CD4-positive, alpha-beta T cell (primary cell): ENCODE measurements around the gene AUTS2. TPM values are rescaled to one million over a fixed set of nuclear protein-coding genes. Genes with fewer than 3 reads are reported as not detected.

ENCODE experiments used
- ATAC-seq: fragments of 200-7000 bp; cut with Tn5 transposase; one replicate; pipeline ENCODE4 v1.10.0; 2022; ENCODE audit warnings: mild to moderate bottlenecking; ENCODE audit not compliant: poor library complexity
- CTCF ChIA-PET: fragments of 350-600 bp; sonication (Branson Sonifier 250); formaldehyde crosslinking; loops from one replicate; lab custom pipeline; 2021; ENCODE audit warnings: antibody characterized with exemption, inconsistent platforms; lab: Charles Lee
- POLR2A ChIA-PET: fragments of 350-600 bp; sonication (Branson Sonifier 250); formaldehyde crosslinking; loops from one replicate; lab custom pipeline; 2021; ENCODE audit warnings: antibody characterized with exemption, inconsistent platforms; lab: Charles Lee
- DNase-seq, 14 experiments: peaks; one replicate each; pipeline ENCODE4 v3.0.0-alpha.2; 2013 to 2020; ENCODE audit warnings: mixed read lengths in 2 of 14
- H3K27ac ChIP-seq, 2 donors: one replicate each; pipeline versions ENCODE4 v1.5.1 to v1.7.0; 2013; ENCODE audit warnings: low read length in 2 of 2, low read depth in 1 of 2, mild to moderate bottlenecking in 1 of 2
- H3K27me3 ChIP-seq, 2 experiments: 1 replicate in 1 of 2; 2 replicates in 1 of 2; pipeline versions ENCODE4 v1.6.1 to v1.7.0; 2013; ENCODE audit warnings: low read length in 2 of 2, control low read depth in 1 of 2, mild to moderate bottlenecking in 1 of 2, moderate library complexity in 1 of 2; ENCODE audit not compliant: insufficient read depth in 2 of 2, control insufficient read depth in 1 of 2
- H3K36me3 ChIP-seq: one replicate; pipeline ENCODE4 v1.6.1; 2013; ENCODE audit warnings: low read length, control low read depth; ENCODE audit not compliant: insufficient read depth
- H3K4me1 ChIP-seq: one replicate; pipeline ENCODE4 v1.6.1; 2013; ENCODE audit warnings: low read length, control low read depth; ENCODE audit not compliant: insufficient read depth
- H3K4me3 ChIP-seq: one replicate; pipeline ENCODE4 v1.5.1; 2013; ENCODE audit warnings: mild to moderate bottlenecking, low read length, moderate library complexity
- H3K9me3 ChIP-seq, 2 experiments: 1 replicate in 1 of 2; 2 replicates in 1 of 2; pipeline versions ENCODE4 v1.6.1 to v1.7.0; 2013; ENCODE audit warnings: low read length in 2 of 2, mild to moderate bottlenecking in 2 of 2, control low read depth in 1 of 2, moderate library complexity in 1 of 2; ENCODE audit not compliant: control insufficient read depth in 1 of 2, insufficient read depth in 1 of 2
- H3K27ac Mint-ChIP-seq: one replicate; pipeline ENCODE4 v1.8.0; 2020; ENCODE audit warnings: mixed read lengths
- H3K27me3 Mint-ChIP-seq: one replicate; pipeline ENCODE4 v1.8.0; 2021; ENCODE audit warnings: mixed read lengths
- H3K36me3 Mint-ChIP-seq: one replicate; pipeline ENCODE4 v1.8.0; 2021; ENCODE audit warnings: low read depth, mixed read lengths
- H3K4me1 Mint-ChIP-seq: one replicate; pipeline ENCODE4 v1.8.0; 2021; ENCODE audit warnings: low read depth, mixed read lengths
- H3K4me3 Mint-ChIP-seq: one replicate; pipeline ENCODE4 v1.8.0; 2020; ENCODE audit warnings: mild to moderate bottlenecking, mixed read lengths
- H3K9me3 Mint-ChIP-seq: one replicate; pipeline ENCODE4 v1.8.0; 2020; ENCODE audit warnings: mixed read lengths
- CTCF ChIP-seq: fragments of 200-600 bp; IDR thresholded peaks from one replicate; pipeline ENCODE4 v1.8.0; 2022; ENCODE audit warnings: antibody characterized with exemption, mild to moderate bottlenecking
- intact Hi-C, 2 experiments: fragments of 100-400 bp; cut with DNase I in 1 of 2; cut with micrococcal nuclease in 1 of 2; formaldehyde crosslinking; loops; one replicate each; pipeline versions ENCODE4 v1.15.1 to v1.9.0; 2023 to 2025; cut with DNase I, micrococcal nuclease
- total RNA-seq, 174 experiments: library from RNA in 2 of 174; stranded (reverse) in 2 of 174; gene quantifications; one replicate each; pipeline ENCODE4 v1.2.3 and lab custom pipeline; 2021 to 2026

Gene AUTS2
- total RNA-seq, 2 experiments from 2014 or later, result 43.6 to 47.6 TPM

GRCh38 chr7:70183278-70183677, 585.0 kb downstream of the AUTS2 start:
- CTCF ChIA-PET, result no interaction called here
- H3K4me1 Mint-ChIP-seq, result no peaks in the 10 kb centered on the region

GRCh38 chr7:70188901-70189650, 590.8 kb downstream of the AUTS2 start:
- TF ChIP-seq CTCF, result no peak
- Mint-ChIP-seq H3K4me3 (no peak overlapping the region), H3K4me1 (no peaks in the 10 kb centered on the region), H3K9me3 (no peaks in the 10 kb centered on the region), H3K27ac (no peak overlapping the region), H3K27me3 (peaks cover 9% of the 10 kb centered on the region), H3K36me3 (no peaks in the 10 kb centered on the region)
- Histone ChIP-seq H3K9me3 (no peaks in the 10 kb centered on the region), H3K27me3 (no peaks in the 10 kb centered on the region), H3K4me3 (no peak overlapping the region), H3K27ac (no peak overlapping the region), H3K4me1 (no peaks in the 10 kb centered on the region), H3K36me3 (no peaks in the 10 kb centered on the region)
- ChIA-PET POLR2A (no interaction called here), CTCF (no interaction called here)
- ATAC-seq, result no peak
- no peak for DNase-seq
- intact Hi-C loops, result no loop called here

More at GRCh38 chr7:70183278-70183677, 585.0 kb downstream of the AUTS2 start:
- Mint-ChIP-seq H3K4me3 (no peak overlapping the region), H3K27me3 (peaks cover 4% of the 10 kb centered on the region), H3K36me3 (no peaks in the 10 kb centered on the region), H3K9me3 (no peaks in the 10 kb centered on the region), H3K27ac (no peak overlapping the region)
- Histone ChIP-seq H3K4me1 (no peaks in the 10 kb centered on the region), H3K27ac (no peak overlapping the region), H3K9me3 (no peaks in the 10 kb centered on the region), H3K36me3 (no peaks in the 10 kb centered on the region), H3K27me3 (no peaks in the 10 kb centered on the region), H3K4me3 (no peak overlapping the region)
- POLR2A ChIA-PET, result no interaction called here
- intact Hi-C loops, result no loop called here
- DNase-seq (no peak), ATAC-seq (no peak)
- no peak for TF ChIP-seq CTCF

GRCh38 chr7:70189776-70190175, 591.5 kb downstream of the AUTS2 start:
- TF ChIP-seq CTCF, result no peak
- intact Hi-C loops, result loop anchor here (5.0 kb wide), 1 partner anchor 508 kb away; no protein-coding TSS in a partner anchor
- ATAC-seq, result no peak

More at GRCh38 chr7:70189776-70190175, 591.5 kb downstream of the AUTS2 start:
- Mint-ChIP-seq H3K9me3 (no peaks in the 10 kb centered on the region), H3K36me3 (no peaks in the 10 kb centered on the region), H3K27ac (no peak overlapping the region), H3K4me3 (no peak overlapping the region), H3K27me3 (peaks cover 9% of the 10 kb centered on the region), H3K4me1 (no peaks in the 10 kb centered on the region)
- Histone ChIP-seq H3K9me3 (no peaks in the 10 kb centered on the region), H3K36me3 (no peaks in the 10 kb centered on the region), H3K4me3 (no peak overlapping the region), H3K4me1 (no peaks in the 10 kb centered on the region), H3K27ac (no peak overlapping the region), H3K27me3 (no peaks in the 10 kb centered on the region)
- ChIA-PET POLR2A (interaction anchor here (0.9 kb wide), 1 partner anchor 235 kb away, joined by 3 read pairs; no protein-coding TSS in a partner anchor), CTCF (no interaction called here)
- no peak for DNase-seq
